DOHH2 (cell line): ENCODE results near the gene CIT.

ENCODE experiments used
- H3F3A ChIP-seq: fragments of 200-600 bp; sonication (generic), shearing (Covaris generic); 2 replicates; pipeline ENCODE4 v1.6.0; 2016; ENCODE audit warnings: antibody characterized with exemption, mild to moderate bottlenecking; ENCODE audit not compliant: control insufficient read depth, insufficient read depth
- H3K27ac ChIP-seq: fragments of 200-600 bp; sonication (generic); 2 replicates; pipeline ENCODE4 v1.5.1; 2014; ENCODE audit warnings: low read depth, mild to moderate bottlenecking, low read length, moderate library complexity
- H3K27me3 ChIP-seq: fragments of 200-600 bp; sonication (generic); 2 replicates; pipeline ENCODE4 v1.6.1; 2014; ENCODE audit warnings: mild to moderate bottlenecking, low read length, mixed read lengths; ENCODE audit not compliant: control insufficient read depth
- H3K36me3 ChIP-seq: fragments of 200-600 bp; sonication (generic); 2 replicates; pipeline ENCODE4 v1.6.1; 2014; ENCODE audit warnings: mild to moderate bottlenecking, low read length, moderate library complexity, mixed read lengths; ENCODE audit not compliant: control insufficient read depth
- H3K4me1 ChIP-seq: fragments of 200-600 bp; sonication (generic); 2 replicates; pipeline ENCODE4 v1.6.1; 2014; ENCODE audit warnings: mild to moderate bottlenecking, low read length, mixed read lengths; ENCODE audit not compliant: control insufficient read depth
- H3K4me2 ChIP-seq: fragments of 200-600 bp; sonication (generic); 2 replicates; pipeline ENCODE4 v1.6.0; 2014; ENCODE audit warnings: mild to moderate bottlenecking, low read length, moderate library complexity
- H3K4me3 ChIP-seq: fragments of 200-600 bp; sonication (generic); 2 replicates; pipeline ENCODE4 v1.5.1; 2014; ENCODE audit warnings: mild to moderate bottlenecking, low read length, mixed read lengths
- H3K79me2 ChIP-seq: fragments of 200-600 bp; sonication (generic); 2 replicates; pipeline ENCODE4 v1.6.1; 2014; ENCODE audit warnings: mild to moderate bottlenecking, low read length, mixed read lengths; ENCODE audit not compliant: control insufficient read depth
- H3K9me2 ChIP-seq: fragments of 200-600 bp; sonication (generic); replicated peaks from 2 replicates; pipeline ENCODE4 v1.6.1; 2014; ENCODE audit warnings: mild to moderate bottlenecking, low read length, mixed read lengths; ENCODE audit not compliant: control insufficient read depth
- H3K9me3 ChIP-seq: fragments of 200-600 bp; sonication (generic); 2 replicates; pipeline ENCODE4 v1.6.1; 2014; ENCODE audit warnings: antibody characterized with exemption, low read length, mixed read lengths; ENCODE audit not compliant: control insufficient read depth, insufficient read depth
- H4K20me1 ChIP-seq: fragments of 200-600 bp; sonication (generic); 2 replicates; pipeline ENCODE4 v1.6.0; 2014; ENCODE audit warnings: low read depth, mild to moderate bottlenecking, antibody characterized with exemption, low read length, moderate library complexity; ENCODE audit not compliant: control insufficient read depth, insufficient read depth
- CTCF ChIP-seq: fragments of 200-600 bp; sonication (generic); IDR thresholded peaks from one replicate; pipeline ENCODE4 v1.5.1; 2014; ENCODE audit warnings: antibody characterized with exemption, mild to moderate bottlenecking, low read depth, low read length; ENCODE audit not compliant: poor library complexity, severe bottlenecking
- EZH2phosphoT487 ChIP-seq: fragments of 200-600 bp; sonication (generic); IDR thresholded peaks from 2 replicates; pipeline ENCODE4 v1.6.1; 2017; ENCODE audit warnings: borderline replicate concordance, mild to moderate bottlenecking, antibody characterized with exemption, low read length, moderate library complexity, mixed read lengths

Gene CIT

GRCh38 chr12:119775246-119775895 lies 101.7 kb downstream of the CIT start:
- H3K4me1 ChIP-seq: no peaks in the 10 kb centered on the region
- H3K27ac ChIP-seq: no peak overlapping the region
- H3F3A ChIP-seq: no peaks in the 10 kb centered on the region
- no peaks in the 10 kb centered on the region for H3K27me3 ChIP-seq
- no peaks in the 10 kb centered on the region for H3K9me2 ChIP-seq
- H3K4me3 ChIP-seq: no peak overlapping the region
- H3K9me3 ChIP-seq: no peaks in the 10 kb centered on the region
- H3K36me3 ChIP-seq: peaks cover 72% of the 10 kb centered on the region
- H3K79me2 ChIP-seq: no peaks in the 10 kb centered on the region
- H4K20me1 ChIP-seq: no peaks in the 10 kb centered on the region
- TF ChIP-seq CTCF: no peak
- TF ChIP-seq EZH2phosphoT487: no peak
- no peak overlapping the region for H3K4me2 ChIP-seq

- Histone ChIP-seq H3K27me3 (no peaks in the 10 kb centered on the region), H3K4me2 (no peak overlapping the region), H3K79me2 (no peaks in the 10 kb centered on the region), H3K36me3 (peaks cover 74% of the 10 kb centered on the region), H3K27ac (no peak overlapping the region), H3F3A (no peaks in the 10 kb centered on the region), H3K9me3 (no peaks in the 10 kb centered on the region), H4K20me1 (no peaks in the 10 kb centered on the region), H3K9me2 (no peaks in the 10 kb centered on the region), H3K4me1 (no peaks in the 10 kb centered on the region), H3K4me3 (no peak overlapping the region)
- TF ChIP-seq EZH2phosphoT487: no peak
Observed at GRCh38 chr12:119772431-119772830, 104.7 kb downstream of the CIT start.

GRCh38 chr12:119770146-119770545 lies 107.0 kb downstream of the CIT start:
- Histone ChIP-seq H3K9me3 (no peaks in the 10 kb centered on the region), H3F3A (no peaks in the 10 kb centered on the region), H3K36me3 (peaks cover 77% of the 10 kb centered on the region)

More at GRCh38 chr12:119770146-119770545, 107.0 kb downstream of the CIT start:
- Histone ChIP-seq H3K79me2 (no peaks in the 10 kb centered on the region), H3K27me3 (no peaks in the 10 kb centered on the region), H3K9me2 (no peaks in the 10 kb centered on the region), H3K4me2 (no peak overlapping the region), H3K27ac (no peak overlapping the region), H3K4me1 (no peaks in the 10 kb centered on the region), H4K20me1 (no peaks in the 10 kb centered on the region), H3K4me3 (no peak overlapping the region)
- TF ChIP-seq CTCF: no peak
- no peak for TF ChIP-seq EZH2phosphoT487
